OCI-LY3 (cell line): ENCODE measurements around the gene FRG2C.
"Not testable (repeated sequence)": the region's sequence is repeated elsewhere in the genome, so short reads cannot be mapped to it uniquely, and the experiment has no call there.

Experiments
- H2AFZ ChIP-seq: fragments of 200-600, 300-600 bp; shearing (Covaris generic); 2 replicates; pipeline ENCODE4 v1.6.0; 2014; ENCODE audit warnings: antibody characterized with exemption, low read depth, low read length
- H3K27ac ChIP-seq: fragments of 200-600, 300-600 bp; sonication (generic); 2 replicates; pipeline ENCODE4 v1.5.1; 2014; ENCODE audit warnings: mild to moderate bottlenecking, low read length, moderate library complexity, mixed read lengths
- H3K27me3 ChIP-seq: fragments of 200-600, 300-600 bp; sonication (generic); 2 replicates; pipeline ENCODE4 v1.6.1; 2014; ENCODE audit warnings: low read depth, low read length, mixed read lengths
- H3K36me3 ChIP-seq: fragments of 200-600, 300-600 bp; sonication (generic); replicated peaks from 2 replicates; pipeline ENCODE3; 2014; ENCODE audit warnings: low read depth, low read length, mixed read lengths
- H3K4me1 ChIP-seq: fragments of 300-600, 200-600 bp; sonication (generic); 2 replicates; pipeline ENCODE4 v1.6.1; 2014; ENCODE audit warnings: low read length, mixed read lengths
- H3K4me2 ChIP-seq: fragments of 200-600, 300-600 bp; sonication (generic); 2 replicates; pipeline ENCODE4 v1.6.1; 2014; ENCODE audit warnings: low read length, mixed read lengths
- H3K4me3 ChIP-seq: fragments of 300-600, 200-600 bp; sonication (generic); 2 replicates; pipeline ENCODE4 v1.5.1; 2014; ENCODE audit warnings: antibody characterized with exemption, mild to moderate bottlenecking, low read length, moderate library complexity
- H3K79me2 ChIP-seq: fragments of 300-600, 200-600 bp; shearing (Covaris generic); 2 replicates; pipeline ENCODE4 v1.6.1; 2014; ENCODE audit warnings: mild to moderate bottlenecking, low read length, mixed read lengths
- H3K9ac ChIP-seq: fragments of 300-600, 200-600 bp; shearing (Covaris generic); 2 replicates; pipeline ENCODE4 v1.6.0; 2014; ENCODE audit warnings: mild to moderate bottlenecking, low read length, moderate library complexity
- H3K9me3 ChIP-seq: fragments of 200-600, 300-600 bp; shearing (Covaris generic); 2 replicates; pipeline ENCODE4 v1.6.1; 2014; ENCODE audit warnings: low read length, mixed read lengths; ENCODE audit not compliant: insufficient read depth
- H4K20me1 ChIP-seq: fragments of 200-600, 300-600 bp; sonication (generic); 2 replicates; pipeline ENCODE4 v1.6.1; 2016; ENCODE audit warnings: low read length, mixed read lengths; ENCODE audit not compliant: insufficient read depth
- CTCF ChIP-seq: fragments of 200-600, 300-600 bp; sonication (generic); IDR thresholded peaks from 2 replicates; pipeline ENCODE4 v1.5.1; 2014; ENCODE audit warnings: antibody characterized with exemption, low read length, low read depth
- EZH2phosphoT487 ChIP-seq: fragments of 200-600 bp; shearing (Covaris generic); IDR thresholded peaks from 2 replicates; pipeline ENCODE4 v1.6.1; 2018; ENCODE audit warnings: antibody characterized with exemption, mixed run types, low read depth

FRG2C gene

DNA sequence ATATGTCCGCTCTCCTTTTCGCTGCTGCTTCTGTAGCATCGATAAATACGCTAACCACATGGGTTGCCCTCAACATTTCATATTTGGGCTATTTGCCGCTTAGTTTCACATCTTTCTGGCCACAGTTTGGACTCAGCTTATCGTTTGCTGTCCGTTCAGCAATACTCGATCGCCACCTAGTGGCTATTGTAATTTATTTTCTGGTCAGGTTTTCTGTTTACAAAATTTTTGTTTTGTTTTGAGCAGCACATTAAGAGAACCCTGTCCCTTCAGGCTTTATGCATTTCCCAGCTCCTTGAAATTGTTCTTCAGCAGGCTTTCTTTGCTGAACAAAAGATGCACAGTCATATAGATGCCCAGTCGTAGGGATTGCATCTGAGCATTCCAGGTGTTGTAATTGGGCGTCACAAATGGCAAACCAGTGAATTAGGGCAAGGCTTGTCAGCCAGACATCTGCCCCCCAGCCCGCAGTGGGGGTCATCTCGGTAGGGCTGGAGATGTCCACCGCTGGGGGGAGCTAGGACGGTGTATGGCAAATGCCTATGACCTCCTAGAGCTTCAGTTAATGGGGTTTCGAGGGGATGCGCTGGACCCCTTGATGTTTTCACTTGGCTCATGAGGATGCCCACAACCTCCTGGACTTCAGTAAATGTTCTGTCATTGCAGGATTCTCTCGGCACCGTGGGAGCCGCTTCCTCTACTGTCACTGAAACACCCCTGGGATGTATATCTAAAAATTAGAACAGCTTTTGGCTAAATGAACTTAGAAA, 20.9 kb upstream of the FRG2C start:
- H3K79me2 ChIP-seq, H4K20me1 ChIP-seq, H3K27ac ChIP-seq, H3K4me1 ChIP-seq, H3K9me3 ChIP-seq, H3K27me3 ChIP-seq, H2AFZ ChIP-seq, H3K9ac ChIP-seq, H3K36me3 ChIP-seq: not testable (repeated sequence)
- H3K4me3 ChIP-seq = peak overlapping the region; percentile 34; the same call in 1 of the 2 replicates
- peak; percentile 62 for TF ChIP-seq CTCF
- peak overlapping the region; percentile 49 for H3K4me2 ChIP-seq

DNA sequence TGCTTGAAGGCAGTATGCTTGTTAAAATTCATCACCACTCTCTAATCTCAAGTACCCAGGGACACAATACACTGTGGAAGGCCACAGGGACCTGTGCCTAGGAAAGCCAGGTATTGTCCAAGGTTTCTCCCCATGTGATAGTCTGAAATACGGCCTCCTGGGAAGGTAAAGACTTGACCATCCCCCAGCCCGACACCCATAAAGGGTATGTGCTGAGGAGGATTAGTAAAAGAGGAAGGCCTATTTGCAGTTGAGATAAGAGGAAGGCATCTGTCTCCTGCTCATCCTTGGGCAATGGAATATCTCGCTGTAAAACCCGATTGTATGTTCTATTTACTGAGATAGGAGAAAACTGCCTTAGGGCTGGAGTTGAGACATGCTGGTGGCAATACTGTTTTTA, 18.6 kb upstream of the FRG2C start:
- H2AFZ ChIP-seq, H3K36me3 ChIP-seq, H3K79me2 ChIP-seq, H4K20me1 ChIP-seq, H3K27ac ChIP-seq, H3K9ac ChIP-seq, H3K27me3 ChIP-seq, H3K4me3 ChIP-seq, H3K4me2 ChIP-seq, H3K9me3 ChIP-seq, H3K4me1 ChIP-seq: not testable (repeated sequence)

DNA sequence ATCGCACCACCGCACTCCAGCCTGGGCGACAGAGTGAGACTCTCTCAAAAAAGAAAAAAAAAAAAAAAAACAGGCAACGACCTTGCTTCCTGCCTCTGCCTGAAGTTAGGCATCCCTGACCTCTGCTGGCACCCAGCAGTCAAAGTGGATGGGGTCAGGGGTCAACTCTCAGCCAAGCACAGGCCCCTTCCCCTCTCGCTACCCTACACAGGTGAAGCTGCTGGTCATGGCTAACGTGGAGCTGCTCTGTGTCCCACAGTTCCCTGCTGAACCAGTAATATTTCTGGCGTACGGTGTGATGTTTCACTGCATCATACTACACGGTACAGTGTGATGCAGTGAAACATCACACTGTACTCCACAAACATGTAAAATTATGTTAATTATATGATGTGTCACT, 13.9 kb upstream of the FRG2C start:
- TF ChIP-seq EZH2phosphoT487 (no peak), CTCF (no peak)

GRCh38 chr3:75655101-75655904, 8.8 kb upstream of the FRG2C start:
- H4K20me1 ChIP-seq, H3K79me2 ChIP-seq, H3K27me3 ChIP-seq, H2AFZ ChIP-seq, H3K9ac ChIP-seq, H3K4me2 ChIP-seq, H3K4me3 ChIP-seq, H3K27ac ChIP-seq, H3K4me1 ChIP-seq, H3K9me3 ChIP-seq, H3K36me3 ChIP-seq: not testable (repeated sequence)

More for the DNA sequence above, 13.9 kb upstream of the FRG2C start:
- Histone ChIP-seq H3K4me1 (no peaks in the 10 kb centered on the region), H3K27me3 (no peaks in the 10 kb centered on the region), H3K4me2 (no peak overlapping the region), H3K79me2 (no peaks in the 10 kb centered on the region), H3K9ac (no peak overlapping the region), H3K27ac (no peak overlapping the region), H3K36me3 (no peaks in the 10 kb centered on the region), H3K4me3 (no peak overlapping the region), H4K20me1 (no peaks in the 10 kb centered on the region), H3K9me3 (no peaks in the 10 kb centered on the region), H2AFZ (no peak overlapping the region)

DNA sequence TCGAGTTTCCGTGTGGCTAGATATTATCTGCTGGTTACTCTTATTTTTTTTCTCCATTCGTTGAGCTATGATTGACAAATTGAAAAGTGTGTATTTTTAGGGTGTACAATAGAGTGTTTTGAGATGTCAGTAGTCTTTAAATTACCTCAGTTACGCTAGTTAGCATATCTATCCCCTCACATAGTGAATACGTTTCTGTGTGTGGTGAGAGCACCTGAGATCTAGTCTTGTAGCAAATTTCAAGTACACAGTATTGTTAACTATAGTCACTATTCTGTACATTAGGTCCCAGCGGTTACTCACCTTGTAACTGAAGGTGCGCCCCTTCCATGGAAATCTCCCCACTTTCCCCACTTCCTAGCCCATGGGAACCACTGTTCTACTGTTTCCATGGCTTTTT, 8.2 kb upstream of the FRG2C start:
- not testable (repeated sequence) for H3K79me2 ChIP-seq, H3K4me1 ChIP-seq, H3K27ac ChIP-seq, H2AFZ ChIP-seq, H3K4me2 ChIP-seq, H3K9me3 ChIP-seq, H3K4me3 ChIP-seq, H3K36me3 ChIP-seq, H3K9ac ChIP-seq, H4K20me1 ChIP-seq, H3K27me3 ChIP-seq

- not testable (repeated sequence) for H3K4me1 ChIP-seq, H3K9me3 ChIP-seq, H2AFZ ChIP-seq, H3K79me2 ChIP-seq, H3K9ac ChIP-seq, H3K27ac ChIP-seq, H4K20me1 ChIP-seq, H3K4me2 ChIP-seq, H3K27me3 ChIP-seq, H3K36me3 ChIP-seq, H3K4me3 ChIP-seq
Measured at GRCh38 chr3:75658411-75659107, 5.6 kb upstream of the FRG2C start.

DNA sequence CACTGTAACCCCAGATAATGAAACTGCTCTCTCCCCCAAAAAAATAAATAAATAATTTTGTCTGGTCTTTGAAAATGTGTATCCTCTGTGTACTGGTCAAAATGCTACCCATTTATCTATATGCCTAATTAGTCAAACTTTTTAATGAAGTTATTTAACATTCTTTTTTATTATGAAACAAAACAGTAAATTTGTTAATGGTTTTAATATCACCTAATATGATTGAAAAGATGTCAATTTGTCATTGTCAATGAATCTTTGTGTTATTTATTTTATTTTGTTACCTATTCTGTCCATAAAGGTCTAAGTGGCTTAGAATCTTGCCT, 5.1 kb upstream of the FRG2C start:
- H3K4me1 ChIP-seq, H3K9ac ChIP-seq, H3K36me3 ChIP-seq, H2AFZ ChIP-seq, H3K4me3 ChIP-seq, H3K4me2 ChIP-seq, H4K20me1 ChIP-seq, H3K79me2 ChIP-seq, H3K9me3 ChIP-seq, H3K27me3 ChIP-seq, H3K27ac ChIP-seq: not testable (repeated sequence)

DNA sequence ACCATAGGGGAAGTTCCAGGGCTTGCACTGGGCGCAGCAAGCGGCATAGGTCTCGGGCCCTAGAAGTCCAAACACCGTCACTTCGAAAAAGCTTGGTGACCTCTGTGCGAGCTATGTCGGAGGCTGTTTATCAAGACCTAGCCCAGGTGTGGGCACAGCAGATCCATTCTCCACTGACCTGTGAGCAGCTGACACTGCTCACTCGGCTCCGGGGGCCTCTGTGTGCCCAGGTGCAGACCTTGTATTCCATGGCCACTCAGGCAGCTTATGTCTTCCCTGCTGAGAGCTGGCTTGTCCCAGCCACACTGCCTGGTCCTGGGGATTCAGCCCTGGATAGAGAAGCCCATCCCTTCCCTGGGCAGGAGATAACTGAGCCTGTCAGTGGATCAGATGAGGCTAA, 1.5 kb downstream of the FRG2C start:
- not testable (repeated sequence) for H3K9me3 ChIP-seq

More for the DNA sequence above, 1.5 kb downstream of the FRG2C start:
- not testable (repeated sequence) for H3K9ac ChIP-seq, H4K20me1 ChIP-seq, H3K4me2 ChIP-seq, H3K4me1 ChIP-seq, H3K36me3 ChIP-seq, H3K4me3 ChIP-seq, H3K27ac ChIP-seq, H2AFZ ChIP-seq, H3K79me2 ChIP-seq, H3K27me3 ChIP-seq
